Measurements from ENCODE around the gene CCN6.

The CCN6 gene

DNA sequence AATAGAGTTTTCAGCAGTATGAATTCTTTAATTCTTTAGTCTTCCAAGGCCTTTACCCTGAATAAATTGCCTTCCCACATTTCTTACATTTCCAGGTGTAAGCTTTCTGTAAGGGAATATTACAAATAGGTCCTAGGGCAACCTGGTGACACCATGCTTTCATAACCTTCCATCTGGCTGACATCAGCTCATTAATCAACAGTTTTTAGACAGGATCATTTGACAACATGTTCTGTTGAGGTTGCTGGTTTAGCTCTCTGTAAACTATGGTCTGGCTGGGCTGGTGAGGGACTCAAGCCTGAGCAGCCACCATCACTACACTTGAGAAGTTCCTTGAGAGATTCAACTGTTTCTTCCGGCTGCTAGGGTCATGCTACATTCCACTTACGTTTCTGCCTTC is 52.7 kb downstream of the CCN6 start:
- no peak for DNase-seq (ENCODE audit: low read depth)
- in situ Hi-C loops (cut with HindIII; ENCODE audit: low sequenced_read_pairs) = no loop called here
- TF ChIP-seq, protein P1, sequence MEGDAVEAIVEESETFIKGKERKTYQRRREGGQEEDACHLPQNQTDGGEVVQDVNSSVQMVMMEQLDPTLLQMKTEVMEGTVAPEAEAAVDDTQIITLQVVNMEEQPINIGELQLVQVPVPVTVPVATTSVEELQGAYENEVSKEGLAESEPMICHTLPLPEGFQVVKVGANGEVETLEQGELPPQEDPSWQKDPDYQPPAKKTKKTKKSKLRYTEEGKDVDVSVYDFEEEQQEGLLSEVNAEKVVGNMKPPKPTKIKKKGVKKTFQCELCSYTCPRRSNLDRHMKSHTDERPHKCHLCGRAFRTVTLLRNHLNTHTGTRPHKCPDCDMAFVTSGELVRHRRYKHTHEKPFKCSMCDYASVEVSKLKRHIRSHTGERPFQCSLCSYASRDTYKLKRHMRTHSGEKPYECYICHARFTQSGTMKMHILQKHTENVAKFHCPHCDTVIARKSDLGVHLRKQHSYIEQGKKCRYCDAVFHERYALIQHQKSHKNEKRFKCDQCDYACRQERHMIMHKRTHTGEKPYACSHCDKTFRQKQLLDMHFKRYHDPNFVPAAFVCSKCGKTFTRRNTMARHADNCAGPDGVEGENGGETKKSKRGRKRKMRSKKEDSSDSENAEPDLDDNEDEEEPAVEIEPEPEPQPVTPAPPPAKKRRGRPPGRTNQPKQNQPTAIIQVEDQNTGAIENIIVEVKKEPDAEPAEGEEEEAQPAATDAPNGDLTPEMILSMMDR (IDR thresholded peaks at IDR 0.05; ENCODE audit: low read depth, low read length, missing control alignments) = no peak
- H3K4me3 ChIP-seq (ENCODE audit: low read depth, low read length) = no peak overlapping the region

GRCh38 chr6:112109262-112109661 is 55.4 kb downstream of the CCN6 start:
- DNase-seq (ENCODE audit: low read depth) = no peak
- no peak overlapping the region for H3K4me3 ChIP-seq (ENCODE audit: low read depth, low read length)
- TF ChIP-seq, protein P1 (IDR thresholded peaks at IDR 0.05; ENCODE audit: low read depth, low read length, missing control alignments) = no peak
- in situ Hi-C loops (cut with HindIII; ENCODE audit: low sequenced_read_pairs) = no loop called here

GRCh38 chr6:112113431-112113830 is 59.5 kb downstream of the CCN6 start:
- no peak for DNase-seq (ENCODE audit: low read depth)
- TF ChIP-seq, protein P1 (IDR thresholded peaks at IDR 0.05; ENCODE audit: low read depth, low read length, missing control alignments) = no peak
- in situ Hi-C loops (cut with HindIII; ENCODE audit: low sequenced_read_pairs) = no loop called here
- H3K4me3 ChIP-seq (ENCODE audit: low read depth, low read length) = no peak overlapping the region

- TF ChIP-seq, protein P1 (IDR thresholded peaks at IDR 0.05; ENCODE audit: low read depth, low read length, missing control alignments) = no peak
- in situ Hi-C loops (cut with HindIII; ENCODE audit: low sequenced_read_pairs) = no loop called here
- H3K4me3 ChIP-seq (ENCODE audit: low read depth, low read length) = no peak overlapping the region
- peak; percentile 35 for DNase-seq (ENCODE audit: low read depth)
Observed at GRCh38 chr6:112113918-112114317, 60.0 kb downstream of the CCN6 start.

- H3K4me3 ChIP-seq (ENCODE audit: low read depth, low read length) = no peak overlapping the region
- DNase-seq (ENCODE audit: low read depth) = no peak
- in situ Hi-C loops (cut with HindIII; ENCODE audit: low sequenced_read_pairs) = loop anchor here (5.0 kb wide), 1 partner anchor 43 kb away; no protein-coding TSS in a partner anchor
- TF ChIP-seq, protein P1 (IDR thresholded peaks at IDR 0.05; ENCODE audit: low read depth, low read length, missing control alignments) = no peak
Observed at GRCh38 chr6:112114577-112115223, 60.8 kb downstream of the CCN6 start.

DNA sequence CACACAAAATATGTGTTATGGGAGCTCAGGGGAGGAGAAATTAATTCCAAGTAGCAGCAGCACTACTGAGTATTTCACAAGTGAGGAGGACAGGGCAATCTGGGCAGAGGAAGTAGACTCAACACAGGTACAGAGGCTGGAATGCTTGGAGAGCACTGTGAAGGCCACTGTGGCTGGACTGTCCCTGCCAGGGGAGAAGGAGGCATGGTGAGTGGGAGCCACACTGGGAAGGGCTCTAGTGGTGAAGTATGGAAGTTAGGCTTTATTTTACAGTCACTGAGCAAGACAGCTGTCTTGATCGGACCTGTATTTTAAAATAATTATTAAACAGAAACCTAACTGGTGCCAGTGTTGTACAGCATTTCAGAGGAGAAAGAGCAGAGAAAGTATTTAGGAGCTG is 62.3 kb downstream of the CCN6 start:
- no peak overlapping the region for H3K4me3 ChIP-seq (ENCODE audit: low read depth, low read length)
- in situ Hi-C loops (cut with HindIII; ENCODE audit: low sequenced_read_pairs) = loop anchor here (5.0 kb wide), 1 partner anchor 41 kb away; no protein-coding TSS in a partner anchor
- DNase-seq (ENCODE audit: low read depth) = no peak
- TF ChIP-seq, protein P1 (IDR thresholded peaks at IDR 0.05; ENCODE audit: low read depth, low read length, missing control alignments) = no peak

All from astrocyte of the cerebellum (primary cell).